GM19351 (cell line): ENCODE data around the gene TLE2.
A peak's percentile ranks its signal among the peaks of the same experiment; 100 is the strongest.

ENCODE experiments used
- ATAC-seq: cut with Tn5 transposase; IDR thresholded peaks from one replicate; pipeline ENCODE4 v1.9.1; 2021; ENCODE audit warnings: mild to moderate bottlenecking, moderate library complexity; ENCODE audit not compliant: unreplicated experiment

Gene TLE2

DNA sequence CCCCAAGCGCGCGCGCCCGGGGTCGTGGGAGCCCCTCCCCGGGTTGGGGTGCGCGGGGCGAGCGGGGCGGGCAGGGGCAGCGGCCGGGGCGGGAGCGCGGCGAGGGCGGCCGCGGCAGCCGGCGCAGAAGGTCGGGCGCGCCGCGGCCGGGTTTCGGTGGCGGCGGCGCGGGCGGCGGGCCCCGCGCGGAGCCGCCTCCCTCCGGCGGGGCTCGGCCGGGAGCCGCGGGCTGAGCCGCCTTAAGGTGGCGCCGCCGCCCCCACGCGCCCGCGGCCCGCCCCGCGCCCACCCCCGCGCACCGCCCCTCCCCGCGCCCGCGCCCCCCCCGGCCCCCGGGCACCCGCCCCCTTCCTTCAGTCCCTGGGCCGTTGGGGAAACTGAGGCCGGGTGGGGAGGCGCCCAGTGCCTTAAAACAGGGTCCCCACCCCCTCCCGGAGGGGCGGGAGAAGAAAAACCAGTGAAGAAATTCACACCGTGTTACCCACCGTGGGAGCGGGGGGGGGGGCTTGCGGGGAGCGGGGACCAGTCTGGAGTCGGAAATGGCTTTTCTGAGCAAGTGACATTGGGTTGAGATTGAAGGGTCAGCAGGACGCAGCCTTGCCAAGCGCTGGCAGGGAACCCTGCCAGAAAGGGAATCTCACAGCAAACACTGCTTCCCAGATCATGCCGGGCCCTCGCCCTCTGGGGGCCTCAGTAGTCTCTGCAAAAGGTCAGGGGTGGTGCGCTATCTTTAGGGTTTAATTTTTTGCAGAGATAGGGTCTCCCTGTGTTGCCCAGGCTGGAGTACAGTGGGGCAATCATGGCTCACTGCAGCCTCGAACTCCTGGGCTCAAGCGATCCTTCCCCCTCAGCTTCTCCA, at the start of gene TLE2:
Gene TLE2 (minus strand): TSS at position 216 of the 859 bp plus-strand sequence. CDS start 376 bp downstream, outside the sequence.
- ATAC-seq, result no peak

GRCh38 chr19:3075605-3076431, 46.7 kb upstream of the TLE2 start:
- ATAC-seq, result no peak

DNA sequence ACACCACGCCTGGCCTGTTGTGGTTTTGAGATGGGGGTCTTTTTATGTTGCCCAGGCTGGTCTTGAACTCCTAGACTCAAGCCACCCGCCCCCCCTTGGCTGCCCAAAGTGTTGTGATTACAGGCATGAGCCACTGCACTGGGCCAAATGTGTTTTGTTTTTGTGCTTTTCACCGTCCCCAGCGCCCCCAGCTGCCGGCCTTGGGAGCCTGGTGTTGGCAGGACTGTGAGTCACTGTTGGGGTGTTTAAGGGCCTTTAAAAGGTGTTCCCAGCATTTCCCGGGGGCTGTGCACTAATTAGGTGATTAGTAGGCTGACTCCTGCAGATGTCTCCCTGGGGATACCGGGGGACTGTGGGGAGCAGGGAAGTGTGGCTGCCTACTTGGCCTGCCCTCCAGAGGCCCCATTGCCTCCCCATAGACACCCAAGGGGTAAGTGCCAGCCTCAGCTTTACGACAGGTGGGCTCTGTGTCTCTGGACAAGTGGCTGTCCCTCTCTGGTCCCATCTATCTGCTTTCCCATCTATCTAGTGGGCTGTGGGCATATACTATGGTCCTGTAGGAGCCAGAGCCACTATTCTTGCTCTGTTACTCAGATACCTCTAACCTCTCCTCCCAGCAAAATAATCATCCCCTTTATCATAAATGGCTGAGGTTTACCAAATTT, 45.0 kb upstream of the TLE2 start:
- no peak for ATAC-seq

DNA sequence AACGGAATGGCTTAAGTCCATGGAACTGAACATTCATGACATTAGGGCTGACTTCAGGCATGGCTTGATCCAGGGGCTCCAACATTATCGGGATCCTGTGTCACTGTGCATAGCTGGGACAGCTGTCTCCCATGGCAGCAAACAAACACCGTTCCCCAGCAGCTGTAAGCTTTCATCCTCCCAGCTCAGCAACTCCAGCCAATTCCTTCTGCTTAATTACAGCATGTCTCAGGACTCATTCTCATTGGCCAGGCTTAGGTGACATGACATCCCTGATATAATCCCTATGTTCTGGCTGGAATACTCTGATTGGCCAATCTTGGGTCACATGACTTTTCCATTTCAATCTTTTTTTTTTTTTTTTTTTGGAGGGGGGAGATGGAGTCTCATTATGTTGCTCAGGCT, 44.1 kb upstream of the TLE2 start:
- no peak for ATAC-seq

GRCh38 chr19:3071768-3072167, 42.7 kb upstream of the TLE2 start:
- no peak for ATAC-seq

- no peak for ATAC-seq
Measured at GRCh38 chr19:3068071-3068470, 39.0 kb upstream of the TLE2 start.

GRCh38 chr19:3067563-3067962, 38.5 kb upstream of the TLE2 start:
- ATAC-seq, result no peak

DNA sequence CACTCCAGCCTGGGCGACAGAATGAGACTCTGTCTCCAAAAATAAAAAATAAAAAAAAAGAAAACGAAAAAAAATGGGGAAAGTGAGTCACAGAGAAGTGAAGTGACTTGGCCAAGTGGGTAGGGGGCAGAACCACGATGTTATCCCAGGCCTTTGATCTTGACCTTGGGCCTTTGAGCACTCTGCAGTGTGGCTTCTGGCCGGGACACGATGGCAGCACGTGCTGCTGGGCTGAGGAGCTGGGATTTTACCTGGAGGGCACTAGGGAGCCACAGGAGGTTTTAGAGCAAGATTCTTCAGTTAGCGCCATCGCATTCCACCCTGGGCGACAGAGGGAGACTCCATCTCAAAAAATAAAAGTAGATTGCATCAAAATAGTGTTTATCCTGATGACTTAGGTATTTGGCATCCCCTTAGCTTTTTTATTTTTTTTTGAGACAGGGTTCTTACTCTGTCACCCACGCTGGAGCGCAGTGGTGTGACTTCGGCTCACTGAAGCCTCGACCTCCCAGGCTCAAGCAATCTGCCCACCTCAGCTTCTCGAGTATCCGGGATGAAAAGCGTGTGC, 37.5 kb upstream of the TLE2 start:
- no peak for ATAC-seq

GRCh38 chr19:3065675-3066357, 36.7 kb upstream of the TLE2 start:
- ATAC-seq, result peak; percentile 50

DNA sequence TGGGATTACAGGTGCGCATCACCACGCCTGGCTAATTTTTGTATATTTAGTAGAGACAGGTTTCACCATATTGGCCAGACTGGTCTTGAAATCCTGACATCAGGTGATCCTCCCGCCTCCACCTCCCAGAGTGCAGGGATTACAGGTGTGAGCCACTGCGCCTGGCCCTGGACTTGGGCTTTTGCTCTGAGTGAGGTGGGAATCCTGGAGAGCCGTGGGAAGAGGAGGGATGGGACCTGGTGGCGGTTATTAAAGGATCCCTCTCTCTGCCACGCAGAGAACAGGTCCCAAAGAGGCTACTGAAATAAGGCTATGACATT, 34.9 kb upstream of the TLE2 start:
- ATAC-seq, result no peak

DNA sequence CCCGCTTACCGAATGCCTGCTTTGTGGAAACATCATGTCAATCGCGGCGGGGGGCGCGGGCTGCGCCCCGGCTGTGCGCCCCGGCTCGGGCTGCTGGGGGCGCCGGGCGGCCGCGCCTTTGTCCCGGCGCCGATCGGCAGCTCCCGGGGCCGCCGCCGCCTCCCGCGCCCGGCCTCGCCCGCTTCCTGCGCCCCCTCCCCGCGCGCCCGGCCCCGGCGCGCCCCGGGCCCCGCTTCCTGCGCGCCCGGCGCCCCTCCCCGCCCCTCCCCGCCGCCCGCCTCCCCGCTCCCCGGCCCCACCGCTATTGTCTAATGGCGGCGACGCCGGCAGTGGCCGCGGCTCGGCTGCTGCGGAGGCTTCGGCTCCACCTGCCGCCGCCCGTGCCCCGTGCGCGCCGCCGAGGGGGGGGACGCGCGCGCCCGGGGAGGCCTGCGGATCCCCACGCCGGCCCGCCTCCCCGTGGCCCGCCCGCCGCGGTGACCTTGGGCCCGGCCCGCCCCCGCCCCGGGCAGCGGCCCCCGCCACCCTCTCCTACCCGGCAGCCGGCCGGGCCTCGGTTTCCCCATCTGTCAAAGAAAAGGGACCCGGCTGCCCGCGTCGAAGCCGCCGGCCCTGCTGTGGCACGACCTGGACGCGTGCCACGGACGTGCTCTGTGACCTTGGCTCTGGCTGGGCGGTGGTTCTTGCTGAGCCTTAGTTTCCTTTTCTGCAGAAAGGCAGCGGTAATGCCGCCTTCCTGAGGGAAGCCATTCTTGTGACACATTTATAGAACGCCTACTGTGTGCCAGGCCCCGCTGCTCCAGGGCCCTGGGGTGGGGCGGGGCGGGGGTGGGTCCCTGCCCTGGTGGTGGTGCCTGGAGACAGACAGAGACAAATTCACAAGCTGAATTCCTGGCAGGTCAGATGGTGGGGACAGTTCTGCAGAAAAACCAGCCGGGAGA, 33.4 kb upstream of the TLE2 start, which contains the start of gene TLE5:
Gene TLE5 (minus strand): TSS at position 331 of the 941 bp plus-strand sequence. CDS start 295 bp downstream, at position 36.
- no peak for ATAC-seq

DNA sequence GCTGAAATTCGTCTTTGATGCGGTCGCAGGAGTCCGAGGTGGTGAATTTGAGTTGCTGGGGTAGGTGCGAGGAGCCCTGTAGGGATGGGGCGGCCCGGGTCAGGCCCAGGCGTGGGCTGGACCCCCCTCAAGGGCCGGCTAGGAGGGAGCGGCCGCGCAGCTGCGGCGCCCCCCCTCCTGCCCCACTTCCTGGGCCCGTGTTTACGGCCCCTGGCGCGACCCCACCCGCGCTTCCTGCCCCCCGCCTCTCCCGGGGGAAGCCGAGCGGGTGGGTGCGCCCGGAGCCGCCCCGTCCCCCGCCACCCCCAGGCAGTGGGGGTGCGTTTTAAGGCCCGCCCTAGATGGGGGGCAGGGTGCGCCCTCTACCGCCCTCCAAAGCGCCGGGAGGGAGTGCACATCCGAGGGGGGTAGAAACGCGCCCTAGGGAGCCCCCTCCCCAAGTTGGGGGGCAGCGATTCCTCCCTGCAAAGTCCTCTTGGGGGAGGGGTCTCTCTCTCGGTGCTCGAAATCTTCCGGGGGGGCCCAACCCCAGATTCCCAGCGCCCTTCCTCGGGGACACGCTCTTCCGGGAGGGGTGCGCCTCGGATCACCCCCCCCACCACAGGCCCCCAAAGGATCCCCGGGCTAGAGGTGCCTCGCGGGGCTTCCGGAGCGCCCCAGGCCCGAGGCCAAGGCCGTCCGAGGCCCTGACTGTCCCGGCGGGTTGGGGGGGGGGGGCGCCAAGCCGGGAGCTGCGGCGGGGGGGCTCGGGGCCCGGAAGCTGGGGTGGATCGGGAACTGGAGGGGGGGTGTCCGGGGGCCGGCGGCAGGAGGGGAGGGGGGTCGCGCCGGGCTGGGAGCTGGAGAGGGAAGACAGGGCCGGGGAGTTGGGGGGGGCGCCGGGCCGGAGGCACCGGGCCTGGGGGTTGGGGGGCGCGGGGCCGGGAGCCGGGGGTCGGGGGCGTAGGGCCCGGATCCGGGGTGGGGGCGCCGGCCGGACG, 32.4 kb upstream of the TLE2 start:
- ATAC-seq, result no peak

DNA sequence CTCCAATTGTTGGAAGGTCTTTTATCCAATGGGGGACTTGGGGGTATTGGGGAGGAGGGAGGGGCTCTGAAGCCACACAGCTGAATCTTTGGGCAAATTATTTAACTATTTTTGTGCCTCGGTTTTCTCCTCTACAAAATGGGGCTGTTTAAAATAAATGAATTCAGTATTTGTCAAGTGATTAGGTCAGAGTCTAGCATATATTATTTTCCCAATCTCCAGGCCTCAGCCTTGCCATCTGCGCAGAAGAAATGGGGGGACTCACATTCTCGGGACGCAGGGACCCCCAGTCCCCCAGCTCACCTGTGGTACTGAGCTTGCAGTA, 31.7 kb upstream of the TLE2 start:
- ATAC-seq, result no peak

- ATAC-seq, result no peak
Measured at GRCh38 chr19:3059653-3060052, 30.6 kb upstream of the TLE2 start.

- no peak for ATAC-seq
Measured at GRCh38 chr19:3058821-3059314, 29.8 kb upstream of the TLE2 start.

DNA sequence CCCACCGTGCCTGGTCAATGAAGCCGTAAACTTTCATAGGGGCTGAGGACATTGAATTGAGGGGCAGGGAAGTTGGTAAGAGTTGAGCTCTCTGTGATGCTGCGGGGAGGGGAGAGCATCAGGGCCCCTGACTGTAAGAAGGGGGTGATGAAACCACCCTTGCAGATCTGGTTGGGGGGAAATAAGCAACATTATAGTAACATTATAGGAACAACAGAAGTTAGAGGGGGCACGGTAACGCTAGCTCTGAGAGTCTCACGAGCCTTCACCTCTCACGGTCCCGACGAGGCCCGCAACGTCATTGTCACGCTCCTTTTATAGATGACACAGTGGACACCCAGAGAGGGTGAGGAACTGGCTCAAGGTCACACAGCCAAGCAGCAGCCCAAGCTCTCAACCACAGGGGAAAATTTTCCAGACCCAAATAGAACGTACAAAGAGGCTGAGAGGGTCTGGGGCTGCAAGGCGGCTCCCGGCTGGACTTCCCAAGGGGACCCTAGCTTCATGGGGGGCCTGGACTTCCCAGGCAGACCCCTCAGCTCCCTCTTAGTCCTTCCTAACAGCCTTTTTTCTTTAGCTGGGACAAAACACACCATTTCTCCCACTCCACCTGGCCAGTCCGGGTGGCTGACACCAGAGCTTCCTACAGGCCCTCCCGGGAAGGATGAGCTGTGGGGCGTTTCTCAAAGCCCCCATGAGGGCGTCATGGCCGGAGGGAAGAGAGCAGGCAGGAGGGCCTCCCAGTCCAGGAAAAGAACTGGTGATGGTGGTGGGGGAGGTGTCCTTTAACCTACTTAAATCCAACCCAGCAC, 29.1 kb upstream of the TLE2 start:
- no peak for ATAC-seq

DNA sequence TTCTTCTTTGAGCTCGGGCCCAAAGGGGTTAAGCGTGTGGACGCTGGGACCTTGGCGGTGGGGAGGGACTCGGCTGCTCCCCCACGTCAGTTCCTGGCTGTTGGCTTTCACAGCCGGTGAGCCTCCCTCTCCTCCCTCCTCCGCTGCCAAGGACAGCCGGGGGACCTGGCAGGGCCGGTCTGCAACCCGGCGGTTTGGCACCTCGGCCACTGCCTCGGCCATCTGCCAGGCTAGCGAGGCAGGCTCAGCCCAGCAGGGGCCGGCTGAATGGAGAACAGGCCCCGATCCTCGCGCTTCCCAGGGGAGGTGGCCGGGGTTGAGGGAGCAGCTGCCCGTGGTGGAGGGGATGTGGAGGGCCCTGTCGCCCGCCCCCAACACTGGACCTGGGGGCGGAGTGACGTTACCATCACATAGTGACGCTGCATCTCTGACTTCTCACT, 28.2 kb upstream of the TLE2 start:
- no peak for ATAC-seq
